Thyroid gland (tissue), 4 donors: ENCODE data around the gene HECW1. TPM values are rescaled to one million over a fixed set of nuclear protein-coding genes. Genes with fewer than 3 reads are reported as not detected.

Experiments
- DNase-seq, 2 donors: peaks; one replicate each; pipeline ENCODE4 v3.0.0-alpha.2; 2019
- H3K27ac ChIP-seq, 3 donors: fragments of 200-600 bp; sonication (generic); 1 replicate in 2 of 3; 2 replicates in 1 of 3; pipeline ENCODE4 v1.5.1; 2016 to 2019; ENCODE audit warnings: mild to moderate bottlenecking in 1 of 3, moderate library complexity in 1 of 3
- H3K27me3 ChIP-seq: fragments of 200-600 bp; sonication (generic); one replicate; pipeline ENCODE4 v1.5.1; 2019
- H3K36me3 ChIP-seq, 2 donors: fragments of 200-600 bp; sonication (generic); one replicate each; pipeline ENCODE4 v1.5.1; 2016 to 2019
- H3K4me1 ChIP-seq, 2 donors: fragments of 200-600 bp; sonication (generic); one replicate each; pipeline ENCODE4 v1.5.1; 2017 to 2019
- H3K4me3 ChIP-seq, 3 donors: fragments of 200-600 bp; sonication (generic); replicated peaks in 1 of 3; 1 replicate in 2 of 3; 2 replicates in 1 of 3; pipeline ENCODE4 v1.5.1; 2016; ENCODE audit warnings: mild to moderate bottlenecking in 1 of 3
- H3K9me3 ChIP-seq: fragments of 200-600 bp; sonication (generic); one replicate; pipeline ENCODE4 v1.5.1; 2017
- CTCF ChIP-seq, 6 experiments: fragments of 200-600 bp in 3 of 6; fragments of 450-650 bp in 3 of 6; sonication (generic) in 3 of 6; IDR thresholded peaks; one replicate each; pipeline ENCODE4 v1.5.1; 2016 to 2019; ENCODE audit warnings: antibody characterized with exemption in 6 of 6, mild to moderate bottlenecking in 2 of 6, inconsistent platforms in 1 of 6, moderate library complexity in 1 of 6
- POLR2A ChIP-seq, 2 donors: fragments of 450-650 bp; IDR thresholded peaks; one replicate each; pipeline ENCODE4 v1.6.1; 2017; ENCODE audit warnings: antibody characterized with exemption in 2 of 2, mild to moderate bottlenecking in 2 of 2, moderate library complexity in 1 of 2
- WGBS, 2 donors: methylation state at CpG; one replicate each; pipeline ENCODE4 v1.1.5; 2017; 5-methylcytosine and 5-hydroxymethylcytosine counted together
- intact Hi-C: fragments of 100-400 bp; cut with DNase I; formaldehyde crosslinking; loops from one replicate; pipeline ENCODE4 v1.15.1; 2023
- total RNA-seq, 4 donors: library from RNA; depleted of rRNA; stranded (reverse); fragments of >200 nt; gene quantifications; one replicate each; pipeline ENCODE4 v1.2.3, GENCODE V29; 2016

HECW1 gene
- total RNA-seq, 4 donors from 2014 or later, result 0.67 to 4.7 (median 2.3) TPM

- DNase-seq, result no peak
- WGBS, 2 donors, result 82 to 86% methylated on average over 11 of the region's 11 CpGs
- Histone ChIP-seq H3K36me3 (no peaks in the 10 kb centered on the region), H3K4me1 (peaks cover 0 to 4% of the 10 kb centered on the region in 2 donors), H3K4me3 (no peak overlapping the region), H3K9me3 (no peaks in the 10 kb centered on the region), H3K27ac (no peak overlapping the region), H3K27me3 (no peaks in the 10 kb centered on the region)
- TF ChIP-seq POLR2A (IDR thresholded peaks at IDR 0.05) (no peak), CTCF (IDR thresholded peaks at IDR 0.05) (no peak)
- intact Hi-C loops, result loop anchor here (10.0 kb wide), 1 partner anchor 521 kb away; no protein-coding TSS in a partner anchor
Observed at GRCh38 chr7:43465581-43466554, 353.4 kb downstream of the HECW1 start.

GRCh38 chr7:43467406-43467805 is 355.0 kb downstream of the HECW1 start:
- Histone ChIP-seq H3K36me3 (no peaks in the 10 kb centered on the region), H3K4me3 (no peak overlapping the region), H3K27me3 (no peaks in the 10 kb centered on the region), H3K4me1 (peaks cover 0 to 4% of the 10 kb centered on the region in 2 donors), H3K27ac (no peak overlapping the region), H3K9me3 (no peaks in the 10 kb centered on the region)
- WGBS, 2 donors, result 70 to 85% methylated on average over 5 of the region's 5 CpGs
- no peak for TF ChIP-seq CTCF (IDR thresholded peaks at IDR 0.05)
- TF ChIP-seq POLR2A (IDR thresholded peaks at IDR 0.05), result no peak
- intact Hi-C loops, result loop anchor here (10.0 kb wide), 1 partner anchor 523 kb away; no protein-coding TSS in a partner anchor
- DNase-seq, result no peak

- H3K27ac ChIP-seq, result no peak overlapping the region
- no peaks in the 10 kb centered on the region for H3K27me3 ChIP-seq
- TF ChIP-seq CTCF (IDR thresholded peaks at IDR 0.05), result no peak
- TF ChIP-seq POLR2A (IDR thresholded peaks at IDR 0.05), result no peak
- H3K9me3 ChIP-seq, result no peaks in the 10 kb centered on the region
- H3K4me3 ChIP-seq, result no peak overlapping the region
- no peak for DNase-seq
- peaks cover 0 to under 1% of the 10 kb centered on the region in 2 donors for H3K4me1 ChIP-seq
- H3K36me3 ChIP-seq, result no peaks in the 10 kb centered on the region
- intact Hi-C loops, result loop anchor here (10.0 kb wide), 1 partner anchor 523 kb away; no protein-coding TSS in a partner anchor
- 91 to 95% methylated on average over 6 of the region's 6 CpGs for WGBS, 2 donors
Observed at GRCh38 chr7:43467846-43468245, 355.4 kb downstream of the HECW1 start.

GRCh38 chr7:43469051-43469450 is 356.6 kb downstream of the HECW1 start:
- TF ChIP-seq CTCF (IDR thresholded peaks at IDR 0.05) (no peak), POLR2A (IDR thresholded peaks at IDR 0.05) (no peak)
- Histone ChIP-seq H3K27me3 (no peaks in the 10 kb centered on the region), H3K4me1 (no peaks in the 10 kb centered on the region), H3K27ac (no peak overlapping the region), H3K9me3 (no peaks in the 10 kb centered on the region), H3K36me3 (no peaks in the 10 kb centered on the region), H3K4me3 (no peak overlapping the region)
- intact Hi-C loops, result loop anchor here (10.0 kb wide), 1 partner anchor 524 kb away; no protein-coding TSS in a partner anchor
- DNase-seq, result no peak
- WGBS, 2 donors, result 78 to 79% methylated on average over 10 of the region's 10 CpGs

GRCh38 chr7:43470110-43470509 is 357.7 kb downstream of the HECW1 start:
- Histone ChIP-seq H3K4me1 (no peaks in the 10 kb centered on the region), H3K36me3 (no peaks in the 10 kb centered on the region), H3K27ac (no peak overlapping the region), H3K9me3 (no peaks in the 10 kb centered on the region), H3K4me3 (no peak overlapping the region), H3K27me3 (no peaks in the 10 kb centered on the region)
- intact Hi-C loops, result no loop called here
- no peak for TF ChIP-seq CTCF (IDR thresholded peaks at IDR 0.05)
- no peak for TF ChIP-seq POLR2A (IDR thresholded peaks at IDR 0.05)
- WGBS, 2 donors, result 82 to 89% methylated on average over 5 of the region's 5 CpGs
- DNase-seq, result no peak
